Keratinocyte (primary cell): Measurements from ENCODE around the gene ZNF524.

ENCODE experiments used
- EZH2 ChIP-seq: IDR thresholded peaks from one replicate; pipeline ENCODE4 v1.6.1; 2012; ENCODE audit warnings: inconsistent platforms, mild to moderate bottlenecking, low read length, moderate library complexity
- TF ChIP-seq, protein P1 (sequence below), 3 experiments: IDR thresholded peaks in 1 of 3; conservative IDR thresholded peaks in 1 of 3; optimal IDR thresholded peaks in 1 of 3; 2 replicates in 2 of 3; 3 replicates in 1 of 3; pipeline versions ENCODE3 to v1.5.1; 2011; ENCODE audit warnings: low read length in 3 of 3, mild to moderate bottlenecking in 3 of 3, moderate library complexity in 2 of 3, control low read depth in 1 of 3, inconsistent platforms in 1 of 3; ENCODE audit not compliant: insufficient read depth in 2 of 3; ENCODE audit errors: extremely low read depth in 1 of 3

DNA sequence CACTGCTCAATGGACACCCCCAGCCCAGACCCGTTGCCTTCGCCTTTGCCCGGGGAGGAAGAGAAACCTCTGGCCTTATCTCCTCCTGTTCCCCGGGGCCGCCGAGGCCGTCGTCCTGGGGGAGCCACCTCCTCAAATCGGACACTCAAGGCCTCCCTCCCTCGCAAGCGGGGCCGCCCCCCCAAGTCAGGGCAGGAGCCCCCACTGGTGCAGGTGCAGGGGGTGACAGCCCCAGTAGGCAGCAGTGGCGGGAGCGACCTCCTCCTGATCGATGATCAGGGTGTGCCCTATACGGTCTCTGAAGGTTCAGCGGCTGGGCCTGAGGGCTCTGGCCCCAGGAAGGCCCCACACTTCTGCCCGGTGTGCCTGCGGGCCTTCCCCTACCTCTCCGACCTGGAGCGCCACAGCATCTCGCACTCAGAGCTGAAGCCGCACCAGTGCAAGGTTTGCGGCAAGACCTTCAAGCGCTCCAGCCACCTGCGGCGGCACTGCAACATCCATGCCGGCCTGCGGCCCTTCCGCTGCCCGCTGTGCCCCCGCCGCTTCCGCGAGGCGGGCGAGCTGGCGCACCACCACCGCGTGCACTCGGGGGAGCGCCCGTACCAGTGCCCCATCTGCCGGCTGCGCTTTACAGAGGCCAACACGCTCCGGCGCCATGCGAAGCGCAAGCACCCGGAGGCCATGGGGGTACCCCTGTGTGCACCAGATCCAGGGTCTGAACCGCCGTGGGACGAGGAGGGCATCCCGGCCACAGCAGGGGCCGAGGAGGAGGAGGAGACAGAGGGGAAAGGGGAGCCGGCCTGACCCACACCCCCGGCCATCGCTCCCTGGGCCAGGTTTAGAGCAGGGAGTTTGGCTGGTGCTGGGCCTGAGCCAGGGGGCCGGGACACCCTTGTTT is 2.3 kb downstream of the ZNF524 start:
- TF ChIP-seq, protein P1, sequence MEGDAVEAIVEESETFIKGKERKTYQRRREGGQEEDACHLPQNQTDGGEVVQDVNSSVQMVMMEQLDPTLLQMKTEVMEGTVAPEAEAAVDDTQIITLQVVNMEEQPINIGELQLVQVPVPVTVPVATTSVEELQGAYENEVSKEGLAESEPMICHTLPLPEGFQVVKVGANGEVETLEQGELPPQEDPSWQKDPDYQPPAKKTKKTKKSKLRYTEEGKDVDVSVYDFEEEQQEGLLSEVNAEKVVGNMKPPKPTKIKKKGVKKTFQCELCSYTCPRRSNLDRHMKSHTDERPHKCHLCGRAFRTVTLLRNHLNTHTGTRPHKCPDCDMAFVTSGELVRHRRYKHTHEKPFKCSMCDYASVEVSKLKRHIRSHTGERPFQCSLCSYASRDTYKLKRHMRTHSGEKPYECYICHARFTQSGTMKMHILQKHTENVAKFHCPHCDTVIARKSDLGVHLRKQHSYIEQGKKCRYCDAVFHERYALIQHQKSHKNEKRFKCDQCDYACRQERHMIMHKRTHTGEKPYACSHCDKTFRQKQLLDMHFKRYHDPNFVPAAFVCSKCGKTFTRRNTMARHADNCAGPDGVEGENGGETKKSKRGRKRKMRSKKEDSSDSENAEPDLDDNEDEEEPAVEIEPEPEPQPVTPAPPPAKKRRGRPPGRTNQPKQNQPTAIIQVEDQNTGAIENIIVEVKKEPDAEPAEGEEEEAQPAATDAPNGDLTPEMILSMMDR (optimal IDR thresholded peaks at IDR 0.05 in 1 of 3, IDR thresholded peaks at IDR 0.05 in 1 of 3, conservative IDR thresholded peaks at IDR 0.05 in 1 of 3; ENCODE audit: extremely low read depth in 1 of 3, insufficient read depth in 2 of 3, low read length in 3 of 3) = no peak
- no peak for TF ChIP-seq EZH2
